Measurements from ENCODE around the gene FKBP15.

- TF ChIP-seq POLR2AphosphoS5 (IDR thresholded peaks at IDR 0.05; ENCODE audit: insufficient read depth, low read depth, low read length) (no peak), CTCF (IDR thresholded peaks at IDR 0.05; ENCODE audit: extremely low read depth in 1 of 2, insufficient read depth in 1 of 2, low read depth in 1 of 2, low read length in 2 of 2) (no peak), EZH2 (IDR thresholded peaks at IDR 0.05; ENCODE audit: borderline replicate concordance, low read depth, low read length, severe bottlenecking) (no peak), GATA2 (IDR thresholded peaks at IDR 0.05; ENCODE audit: insufficient read depth, insufficient read length, low read depth, low read length) (no peak), POLR2A (IDR thresholded peaks at IDR 0.05; ENCODE audit: low read depth, low read length) (no peak), MAX (IDR thresholded peaks at IDR 0.05; ENCODE audit: insufficient read depth, insufficient read length) (no peak), JUN (IDR thresholded peaks at IDR 0.05; ENCODE audit: borderline replicate concordance, insufficient read depth, insufficient read length, low read depth) (no peak)
These were observed 2.9 kb upstream of the FKBP15 start for GRCh38 chr9:113223963-113224362.

Measured in endothelial cell of umbilical vein (primary cell).